Kidney epithelial cell (primary cell): ENCODE measurements around the gene PPP2R3A. TPM values are rescaled to one million over a fixed set of nuclear protein-coding genes. Genes with fewer than 3 reads are reported as not detected.
"Not testable (repeated sequence)": the region's sequence is repeated elsewhere in the genome, so short reads cannot be mapped to it uniquely, and the experiment has no call there.

ENCODE experiments used
- DNase-seq: peaks from one replicate; pipeline ENCODE4 v3.0.0-alpha.2; 2010; ENCODE audit warnings: low read depth
- H3K27me3 ChIP-seq: 2 replicates; pipeline ENCODE4 v1.6.0; 2011; ENCODE audit warnings: low read length; ENCODE audit not compliant: control insufficient read depth, insufficient read depth
- H3K36me3 ChIP-seq: 2 replicates; pipeline ENCODE4 v1.5.1; 2011; ENCODE audit warnings: low read length; ENCODE audit not compliant: control insufficient read depth, insufficient read depth
- H3K4me3 ChIP-seq: 2 replicates; pipeline ENCODE4 v1.5.1; 2011; ENCODE audit warnings: low read depth, mild to moderate bottlenecking, control low read depth, low read length
- CTCF ChIP-seq: IDR thresholded peaks from 2 replicates; pipeline ENCODE4 v1.5.1; 2011; ENCODE audit warnings: mild to moderate bottlenecking, moderate library complexity, low read length, control low read depth, inconsistent platforms; ENCODE audit not compliant: insufficient read depth, poor library complexity, severe bottlenecking
- total RNA-seq: library from RNA; depleted of rRNA; stranded (reverse); fragments of >200 nt; gene quantifications from 2 replicates; pipeline ENCODE4 v1.2.3, GENCODE V29; 2015

The PPP2R3A gene
- total RNA-seq, 1 donor from 2014 or later: 14.3 TPM

- Histone ChIP-seq H3K4me3 (no peak overlapping the region), H3K36me3 (no peaks in the 10 kb centered on the region), H3K27me3 (no peaks in the 10 kb centered on the region)
- no peak for TF ChIP-seq CTCF
- DNase-seq: no peak
Measured at GRCh38 chr3:136184703-136185102, 219.2 kb downstream of the PPP2R3A start.

GRCh38 chr3:136186344-136186743, 220.8 kb downstream of the PPP2R3A start:
- no peak for DNase-seq
- no peaks in the 10 kb centered on the region for H3K27me3 ChIP-seq
- TF ChIP-seq CTCF: no peak

GRCh38 chr3:136186846-136187245, 221.3 kb downstream of the PPP2R3A start:
- no peak for TF ChIP-seq CTCF
- no peak overlapping the region for H3K4me3 ChIP-seq

More at GRCh38 chr3:136186344-136186743, 220.8 kb downstream of the PPP2R3A start:
- no peak overlapping the region for H3K4me3 ChIP-seq
- no peaks in the 10 kb centered on the region for H3K36me3 ChIP-seq

GRCh38 chr3:136187868-136188267, 222.3 kb downstream of the PPP2R3A start:
- Histone ChIP-seq H3K36me3 (no peaks in the 10 kb centered on the region), H3K27me3 (no peaks in the 10 kb centered on the region), H3K4me3 (no peak overlapping the region)
- DNase-seq: no peak
- TF ChIP-seq CTCF: no peak

More at GRCh38 chr3:136186846-136187245, 221.3 kb downstream of the PPP2R3A start:
- no peak for DNase-seq
- Histone ChIP-seq H3K27me3 (no peaks in the 10 kb centered on the region), H3K36me3 (no peaks in the 10 kb centered on the region)

GRCh38 chr3:136189043-136189442, 223.5 kb downstream of the PPP2R3A start:
- Histone ChIP-seq H3K36me3 (no peaks in the 10 kb centered on the region), H3K27me3 (no peaks in the 10 kb centered on the region), H3K4me3 (no peak overlapping the region)
- TF ChIP-seq CTCF: no peak
- no peak for DNase-seq

GRCh38 chr3:136189859-136190617, 224.5 kb downstream of the PPP2R3A start:
- no peaks in the 10 kb centered on the region for H3K27me3 ChIP-seq
- no peak for DNase-seq
- TF ChIP-seq CTCF: no peak
- no peaks in the 10 kb centered on the region for H3K36me3 ChIP-seq
- no peak overlapping the region for H3K4me3 ChIP-seq

GRCh38 chr3:136192195-136192594, 226.7 kb downstream of the PPP2R3A start:
- H3K4me3 ChIP-seq, H3K36me3 ChIP-seq, DNase-seq: not testable (repeated sequence)

More at GRCh38 chr3:136192195-136192594, 226.7 kb downstream of the PPP2R3A start:
- H3K27me3 ChIP-seq: not testable (repeated sequence)
